GM21717 (cell line): ENCODE measurements around the gene LMAN2.
A peak's percentile ranks its signal among the peaks of the same experiment; 100 is the strongest.

Experiments used
- ATAC-seq: cut with Tn5 transposase; IDR thresholded peaks from one replicate; pipeline ENCODE4 v1.9.1; 2021; ENCODE audit warnings: mild to moderate bottlenecking, moderate library complexity; ENCODE audit not compliant: unreplicated experiment

LMAN2 gene

GRCh38 chr5:177329883-177330282 lies 21.6 kb downstream of the LMAN2 start:
- ATAC-seq, result no peak

- no peak for ATAC-seq
These were observed 22.8 kb downstream of the LMAN2 start for GRCh38 chr5:177328545-177329231.

GRCh38 chr5:177327539-177328522 lies 23.6 kb downstream of the LMAN2 start:
- no peak for ATAC-seq

GRCh38 chr5:177325868-177326381 lies 25.5 kb downstream of the LMAN2 start:
- ATAC-seq, result no peak

GRCh38 chr5:177320879-177321278 lies 30.6 kb downstream of the LMAN2 start:
- no peak for ATAC-seq

GRCh38 chr5:177319913-177320588 lies 31.4 kb downstream of the LMAN2 start:
- ATAC-seq, result no peak

- no peak for ATAC-seq
These were observed 33.5 kb downstream of the LMAN2 start for GRCh38 chr5:177317959-177318377.

GRCh38 chr5:177316005-177316404 lies 35.5 kb downstream of the LMAN2 start:
- ATAC-seq, result no peak

GRCh38 chr5:177315411-177315810 lies 36.1 kb downstream of the LMAN2 start:
- no peak for ATAC-seq

GRCh38 chr5:177314376-177315342 lies 36.8 kb downstream of the LMAN2 start:
- ATAC-seq, result no peak

GRCh38 chr5:177313561-177314259 lies 37.8 kb downstream of the LMAN2 start:
- ATAC-seq, result no peak

- ATAC-seq, result peak; percentile 16
These were observed 38.8 kb downstream of the LMAN2 start for GRCh38 chr5:177312649-177313181.

- ATAC-seq, result peak; percentile 76
These were observed 39.5 kb downstream of the LMAN2 start, which contains the start of gene MXD3 for GRCh38 chr5:177311723-177312648. MXD3 (minus strand) TSS chr5:177311898; CDS start chr5:177311830, 68 bp downstream.

- no peak for ATAC-seq
These were observed 40.1 kb downstream of the LMAN2 start for GRCh38 chr5:177311392-177311722.

GRCh38 chr5:177310757-177311391 lies 40.6 kb downstream of the LMAN2 start:
- no peak for ATAC-seq

GRCh38 chr5:177310332-177310731 lies 41.1 kb downstream of the LMAN2 start:
- ATAC-seq, result no peak

GRCh38 chr5:177309351-177310191 lies 41.9 kb downstream of the LMAN2 start:
- no peak for ATAC-seq
